IMR-90 (cell line): ENCODE results near the gene LDAF1. TPM values are rescaled to one million over a fixed set of nuclear protein-coding genes. Genes with fewer than 3 reads are reported as not detected.
"Not testable (repeated sequence)": the region's sequence is repeated elsewhere in the genome, so short reads cannot be mapped to it uniquely, and the experiment has no call there.

Source experiments
- ATAC-seq: fragments of 200-7000 bp; cut with Tn5 transposase; 2 replicates; pipeline ENCODE4 v1.9.1; 2020; ENCODE audit warnings: low read depth, mild to moderate bottlenecking, moderate library complexity
- BruUV-seq: library from RNA; stranded (reverse); fragments of 400-500 nt; replicated peaks from 2 replicates; lab custom pipeline; 2021; lab: Mats Ljungman, UMichigan
- CTCF ChIA-PET: fragments of 300-600 bp; formaldehyde crosslinking; extraction: SDS; loops from one replicate; lab custom pipeline; 2021; ENCODE audit warnings: antibody characterized with exemption; lab: Yijun Ruan, JAX
- POLR2A ChIA-PET: fragments of 300-600 bp; sonication (Branson Sonifier 250); formaldehyde crosslinking; loops from one replicate; lab custom pipeline; 2022; ENCODE audit warnings: antibody characterized with exemption; ENCODE audit not compliant: unreplicated experiment; lab: Charles Lee
- DNase-seq: peaks from one replicate; pipeline ENCODE4 v3.0.0; 2013
- H2AFZ ChIP-seq: replicated peaks from 2 replicates; pipeline ENCODE3; 2013; ENCODE audit warnings: low read length, mild to moderate bottlenecking; ENCODE audit not compliant: poor library complexity
- H2AK5ac ChIP-seq: 2 replicates; pipeline ENCODE4 v1.6.1; 2013; ENCODE audit warnings: low read depth, low read length, inconsistent platforms
- H2AK9ac ChIP-seq: replicated peaks from 2 replicates; pipeline ENCODE3; 2013; ENCODE audit warnings: mild to moderate bottlenecking, low read depth, low read length, moderate library complexity; ENCODE audit not compliant: poor library complexity
- H2BK120ac ChIP-seq: 2 replicates; pipeline ENCODE4 v1.6.1; 2013; ENCODE audit warnings: low read depth, low read length, inconsistent platforms
- H2BK15ac ChIP-seq: 3 replicates; pipeline ENCODE4 v1.6.1; 2013; ENCODE audit warnings: low read depth, low read length, inconsistent platforms
- H2BK20ac ChIP-seq: 2 replicates; pipeline ENCODE4 v1.6.1; 2013; ENCODE audit warnings: low read depth, mild to moderate bottlenecking, inconsistent platforms, low read length, moderate library complexity
- H2BK5ac ChIP-seq: 2 replicates; pipeline ENCODE4 v1.6.1; 2013; ENCODE audit warnings: mild to moderate bottlenecking, low read depth, low read length, inconsistent platforms; ENCODE audit not compliant: poor library complexity, severe bottlenecking
- H3K14ac ChIP-seq: replicated peaks from 2 replicates; pipeline ENCODE4 v1.6.1; 2013; ENCODE audit warnings: low read depth, low read length, inconsistent platforms
- H3K18ac ChIP-seq: 2 replicates; pipeline ENCODE4 v1.6.1; 2013; ENCODE audit warnings: low read depth, low read length, control low read depth
- H3K23ac ChIP-seq: 2 replicates; pipeline ENCODE4 v1.6.1; 2013; ENCODE audit warnings: low read depth, low read length, inconsistent platforms
- H3K27ac ChIP-seq: 2 replicates; pipeline ENCODE4 v1.5.1; 2013; ENCODE audit warnings: mild to moderate bottlenecking, control low read depth, low read length; ENCODE audit not compliant: insufficient read depth
- H3K27me3 ChIP-seq: 2 replicates; pipeline ENCODE4 v1.6.1; 2013; ENCODE audit warnings: low read length; ENCODE audit not compliant: control insufficient read depth, insufficient read depth
- H3K36me3 ChIP-seq: 2 replicates; pipeline ENCODE4 v1.6.1; 2013; ENCODE audit warnings: low read length, mixed read lengths; ENCODE audit not compliant: control insufficient read depth, insufficient read depth
- H3K4ac ChIP-seq: 2 replicates; pipeline ENCODE4 v1.6.1; 2013; ENCODE audit warnings: low read depth, low read length, inconsistent platforms
- H3K4me1 ChIP-seq: 2 replicates; pipeline ENCODE4 v1.6.1; 2013; ENCODE audit warnings: low read length, mixed read lengths; ENCODE audit not compliant: control insufficient read depth, insufficient read depth
- H3K4me2 ChIP-seq: 2 replicates; pipeline ENCODE4 v1.6.1; 2013; ENCODE audit warnings: low read depth, mild to moderate bottlenecking, control low read depth, low read length, moderate library complexity
- H3K4me3 ChIP-seq: 2 replicates; pipeline ENCODE4 v1.5.1; 2013; ENCODE audit warnings: low read depth, mild to moderate bottlenecking, control low read depth, low read length, moderate library complexity; ENCODE audit not compliant: insufficient read depth
- H3K56ac ChIP-seq: 2 replicates; pipeline ENCODE4 v1.6.1; 2013; ENCODE audit warnings: low read length, inconsistent platforms; ENCODE audit not compliant: insufficient read depth; ENCODE audit errors: extremely low read depth
- H3K79me1 ChIP-seq, 2 experiments: 2 replicates each; pipeline ENCODE4 v1.6.1; 2013; ENCODE audit warnings: low read length in 2 of 2, inconsistent platforms in 1 of 2, low read depth in 1 of 2
- H3K9ac ChIP-seq: 2 replicates; pipeline ENCODE4 v1.6.1; 2013; ENCODE audit warnings: low read depth, low read length, control low read depth
- H3K9me1 ChIP-seq: 2 replicates; pipeline ENCODE4 v1.6.1; 2013; ENCODE audit warnings: low read length, inconsistent platforms; ENCODE audit not compliant: insufficient read depth
- H3K9me3 ChIP-seq: 2 replicates; pipeline ENCODE4 v1.6.1; 2013; ENCODE audit warnings: low read length; ENCODE audit not compliant: control insufficient read depth, insufficient read depth
- H4K20me1 ChIP-seq: 2 replicates; pipeline ENCODE4 v1.6.1; 2013; ENCODE audit warnings: low read length, inconsistent platforms; ENCODE audit not compliant: insufficient read depth
- H4K5ac ChIP-seq: 2 replicates; pipeline ENCODE4 v1.6.1; 2013; ENCODE audit warnings: mild to moderate bottlenecking, low read depth, low read length, control low read depth
- H4K8ac ChIP-seq, 2 experiments: 2 replicates each; pipeline ENCODE4 v1.6.1; 2013; ENCODE audit warnings: low read depth in 2 of 2, low read length in 2 of 2, control low read depth in 1 of 2, inconsistent platforms in 1 of 2
- H4K91ac ChIP-seq: 2 replicates; pipeline ENCODE4 v1.6.1; 2013; ENCODE audit warnings: low read depth, low read length, inconsistent platforms; ENCODE audit not compliant: insufficient read depth
- WGBS, 2 experiments: methylation state at CpG; one replicate each; pipeline versions ENCODE4 v1.1.5 to v1.1.7; 2013; ENCODE audit warnings: missing lambda C conversion rate in 2 of 2; ENCODE audit not compliant: insufficient read length in 1 of 2; ENCODE audit errors: extremely low coverage in 2 of 2; 5-methylcytosine and 5-hydroxymethylcytosine counted together
- dilution Hi-C: fragments of 300-500 bp; cut with HindIII; formaldehyde crosslinking; loops from one replicate; pipeline ENCODE4 v1.14.3; 2018; ENCODE audit warnings: low sequenced_read_pairs; ENCODE audit not compliant: unreplicated experiment
- in situ Hi-C: fragments of 300-500 bp; cut with MboI; formaldehyde crosslinking; loops from 3 replicates; pipeline ENCODE4 v1.14.3; 2019; ENCODE audit warnings: low sequenced_read_pairs, inconsistent platforms, mixed read lengths
- intact Hi-C: fragments of 100-400 bp; cut with micrococcal nuclease; formaldehyde crosslinking; loops from 2 replicates; pipeline ENCODE4 v1.10.0; 2022
- polyA plus RNA-seq, 3 experiments: library from polyadenylated mRNA; depleted of rRNA; stranded (reverse); fragments of >200 nt; gene quantifications; 2 replicates each; pipeline ENCODE4 v1.2.3, GENCODE V29; 2012; ENCODE audit warnings: low replicate concordance in 1 of 3
- total RNA-seq: library from RNA; depleted of rRNA; stranded (reverse); fragments of >200 nt; gene quantifications from 2 replicates; pipeline ENCODE4 v1.2.3, GENCODE V29; 2012

The LDAF1 gene
- total and polyA plus RNA-seq, 2 of the 4 experiments (the other 2 are of a cell fraction), result 21.0 to 62.2 TPM

GRCh38 chr16:21195330-21195729, 36.9 kb downstream of the LDAF1 start:
- H4K5ac ChIP-seq, H4K91ac ChIP-seq, ATAC-seq, H4K8ac ChIP-seq, H3K9ac ChIP-seq, intact Hi-C loops, H3K14ac ChIP-seq, H2BK120ac ChIP-seq, H3K4me1 ChIP-seq, H3K56ac ChIP-seq, H2BK15ac ChIP-seq, DNase-seq, H3K4me3 ChIP-seq, H2BK5ac ChIP-seq, in situ Hi-C loops, H4K20me1 ChIP-seq, H2AK5ac ChIP-seq, H2BK20ac ChIP-seq, BruUV-seq, dilution Hi-C loops, POLR2A ChIA-PET, H3K9me3 ChIP-seq, H3K9me1 ChIP-seq, H3K18ac ChIP-seq, H3K79me1 ChIP-seq, H2AK9ac ChIP-seq, H3K4me2 ChIP-seq, H3K4ac ChIP-seq, H3K23ac ChIP-seq, H3K27ac ChIP-seq, H3K36me3 ChIP-seq, H2AFZ ChIP-seq: not testable (repeated sequence)
- CTCF ChIA-PET, result interaction anchor here (0.9 kb wide), 1 partner anchor 105 kb away, joined by 3 read pairs; no protein-coding TSS in a partner anchor
- peaks cover 21% of the 10 kb centered on the region for H3K27me3 ChIP-seq
- no CpG with 5 or more reads among the region's 8 CpGs for WGBS, 2 experiments
